ENCODE data around the gene CPSF4L.
"Not testable (repeated sequence)": the region's sequence is repeated elsewhere in the genome, so short reads cannot be mapped to it uniquely, and the experiment has no call there.

The CPSF4L gene

GRCh38 chr17:73261617-73261951 lies at the start of gene CPSF4L:
CPSF4L (minus strand) TSS chr17:73261880; CDS start chr17:73261818, 62 bp downstream.
- DNase-seq, result no peak

- no peak for DNase-seq
Observed at GRCh38 chr17:73311428-73311780, 49.7 kb upstream of the CPSF4L start.

DNA sequence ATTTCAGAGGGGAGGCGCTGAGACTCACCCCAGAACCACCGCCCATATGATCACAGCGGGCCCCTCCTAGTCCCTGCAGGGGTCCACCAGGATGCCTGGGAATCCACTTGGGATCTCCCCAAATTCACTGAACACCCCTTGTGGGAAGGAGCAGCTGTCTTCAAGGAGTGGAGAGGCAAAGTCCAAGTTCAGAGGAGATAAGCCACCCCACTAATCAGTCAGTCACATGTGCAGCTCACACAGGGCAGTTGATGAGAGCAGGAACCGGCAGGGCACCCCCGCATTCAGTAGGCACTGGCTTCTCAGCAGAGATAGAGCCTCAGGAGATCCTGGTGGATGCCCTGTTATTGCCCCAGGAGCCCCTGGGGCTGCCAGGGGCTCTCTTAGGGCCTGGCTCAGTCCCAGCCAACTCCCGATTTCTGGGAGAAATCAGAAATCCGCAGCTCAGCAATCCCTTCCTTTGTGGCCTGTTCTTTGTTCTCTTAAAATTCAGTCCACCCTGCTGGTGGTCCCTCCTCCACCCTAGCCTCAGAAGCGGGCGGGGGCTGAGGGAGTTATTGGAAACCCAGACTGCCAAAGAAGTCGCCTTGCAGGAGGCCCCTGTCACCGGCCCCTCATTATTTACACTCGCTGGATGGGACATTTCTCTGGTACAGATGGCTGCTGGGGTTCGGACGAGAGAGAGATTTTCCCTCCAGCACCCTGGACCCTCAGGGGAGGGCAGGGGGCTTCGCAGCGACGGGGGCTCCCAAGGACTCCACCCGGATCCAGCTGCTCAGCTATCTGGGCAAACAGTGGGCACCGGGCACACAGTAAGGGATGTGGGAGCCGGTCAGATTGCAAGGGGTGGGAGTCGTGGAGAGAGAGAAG lies 48.3 kb upstream of the CPSF4L start:
- DNase-seq, result no peak

GRCh38 chr17:73308959-73309358 lies 47.3 kb upstream of the CPSF4L start:
- DNase-seq, result not testable (repeated sequence)

DNA sequence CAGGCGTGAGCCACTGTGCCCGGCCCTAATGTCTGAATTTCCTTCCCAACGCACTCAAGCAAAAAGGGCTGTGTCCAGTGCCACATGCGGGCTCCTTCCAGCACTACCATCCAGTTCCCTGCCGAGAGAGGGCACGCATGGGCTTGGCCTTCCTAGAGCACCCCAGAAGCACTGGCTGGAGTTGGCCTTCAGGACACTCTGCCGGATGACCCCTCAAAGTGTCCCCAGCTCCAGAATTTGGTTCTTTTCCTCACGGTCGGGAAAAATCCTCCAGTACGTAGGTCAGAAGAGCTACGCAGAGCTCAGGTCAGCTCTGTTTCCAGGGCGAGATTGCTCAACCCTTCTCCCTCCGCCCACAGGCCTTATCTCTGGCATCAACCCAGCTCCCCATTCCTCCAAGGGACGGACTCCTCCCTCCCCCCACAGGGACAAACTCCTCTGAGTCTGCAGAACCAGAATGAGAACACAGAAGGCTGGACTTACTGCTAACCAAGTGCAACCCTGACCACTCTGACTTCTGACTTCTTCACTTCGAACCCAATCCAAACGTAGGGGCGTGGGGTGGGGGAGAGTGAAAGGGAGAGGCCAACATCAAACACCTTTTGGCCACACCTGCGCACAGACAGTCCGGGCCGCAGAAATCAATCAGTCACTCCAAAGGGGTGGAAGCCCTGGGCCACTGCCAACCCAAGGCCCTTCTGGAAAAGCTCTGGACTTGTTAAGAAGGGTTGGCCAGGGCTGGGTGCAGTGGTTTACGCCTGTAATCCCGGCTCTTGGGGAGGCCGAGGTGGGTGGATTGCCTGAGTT lies 46.5 kb upstream of the CPSF4L start:
- DNase-seq, result no peak

GRCh38 chr17:73307130-73307529 lies 45.5 kb upstream of the CPSF4L start:
- DNase-seq, result no peak

- DNase-seq, result no peak
Observed at GRCh38 chr17:73305845-73306836, 44.5 kb upstream of the CPSF4L start.

GRCh38 chr17:73304971-73305812 lies 43.5 kb upstream of the CPSF4L start:
- peak; percentile 73 to 88 for DNase-seq

DNA sequence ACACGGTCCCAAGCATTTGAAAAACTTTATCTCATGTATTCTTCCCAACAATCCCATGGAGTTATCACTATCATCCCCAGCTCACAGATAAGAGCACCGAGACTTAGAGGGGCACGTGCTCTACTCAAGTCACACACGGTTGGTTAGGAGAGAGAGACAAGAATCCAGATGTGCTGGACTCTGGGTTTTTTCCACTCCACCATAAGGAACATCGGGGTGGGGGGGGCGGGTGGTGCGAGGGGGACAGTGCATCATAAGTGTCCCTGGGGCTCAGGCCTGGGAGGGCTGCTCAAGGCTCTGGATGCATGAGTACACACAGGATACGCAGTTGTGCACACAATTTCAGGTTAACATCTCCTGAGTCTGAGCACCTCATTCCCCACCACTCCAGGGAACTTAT lies 42.8 kb upstream of the CPSF4L start:
- DNase-seq, result no peak

- no peak for DNase-seq
Observed at GRCh38 chr17:73302189-73302588, 40.5 kb upstream of the CPSF4L start.

DNA sequence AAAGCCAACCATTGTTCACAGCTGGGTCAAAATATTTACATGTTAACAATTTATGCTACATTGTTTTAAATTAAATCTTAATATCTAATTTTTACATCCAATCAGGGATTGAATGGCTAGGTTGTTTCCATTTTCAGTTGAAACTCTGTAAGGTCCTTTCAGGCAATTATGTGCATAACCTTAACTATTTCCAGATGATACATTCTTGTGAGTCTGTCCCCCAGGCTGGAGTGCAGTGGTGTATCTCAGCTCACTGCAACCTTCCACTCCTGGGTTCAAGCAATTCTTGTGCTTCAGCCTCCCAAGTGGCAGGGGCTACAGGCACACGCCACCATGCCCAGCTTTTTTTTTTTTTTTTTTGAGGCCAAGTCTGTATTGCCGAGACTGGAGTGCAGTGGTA lies 39.7 kb upstream of the CPSF4L start:
- no peak for DNase-seq

- DNase-seq, result no peak
Observed at GRCh38 chr17:73300392-73300791, 38.7 kb upstream of the CPSF4L start.

DNA sequence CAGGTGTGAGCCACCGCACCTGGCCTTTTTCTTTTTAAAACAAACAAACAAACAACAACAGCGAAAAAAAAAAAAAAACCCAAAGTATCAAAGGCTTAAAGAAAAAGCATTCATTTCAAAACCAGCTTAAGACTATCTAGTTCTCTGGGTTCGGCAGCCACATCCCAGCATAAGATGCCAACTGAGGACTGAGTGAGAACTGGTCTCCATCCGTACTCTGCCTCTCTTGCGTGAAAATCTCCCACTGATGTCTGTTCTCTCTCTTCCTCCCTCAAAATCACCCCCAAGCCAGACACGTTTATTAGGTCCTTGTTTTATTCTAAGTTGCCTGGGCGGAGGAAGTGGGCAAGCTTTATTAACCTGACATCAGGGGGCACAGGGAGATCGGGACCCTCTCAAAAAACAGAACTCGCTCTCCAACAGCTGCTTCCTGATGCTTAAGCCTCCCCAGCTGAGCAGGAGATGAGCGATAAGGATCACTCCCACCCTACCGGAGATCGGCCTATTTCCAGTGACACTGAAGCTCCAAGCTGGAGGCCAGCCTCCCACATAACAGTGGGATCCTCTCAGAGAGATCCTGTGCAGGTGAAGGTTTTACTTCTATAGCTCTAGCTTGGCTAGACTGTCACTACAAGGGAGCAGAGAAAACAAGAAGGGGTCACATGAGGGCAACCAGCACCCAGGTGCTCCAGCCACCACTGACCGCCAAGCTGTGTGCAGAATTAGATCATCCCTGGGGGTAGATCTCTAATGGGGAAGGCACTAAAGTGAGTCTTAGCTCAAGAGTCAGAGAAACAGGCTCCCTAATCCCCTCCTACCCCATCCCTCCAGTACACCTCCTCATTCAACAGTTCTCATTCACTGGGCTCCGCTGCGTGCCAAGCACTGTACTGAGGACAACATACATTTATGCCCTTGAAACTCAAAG lies 36.5 kb upstream of the CPSF4L start:
- DNase-seq, result no peak

- DNase-seq, result peak; percentile 23 to 48
Observed at GRCh38 chr17:73293480-73293911, 31.8 kb upstream of the CPSF4L start.

GRCh38 chr17:73293031-73293430 lies 31.4 kb upstream of the CPSF4L start:
- no peak for DNase-seq

- DNase-seq, result peak; percentile 28 to 68
Observed at GRCh38 chr17:73292031-73292531, 30.4 kb upstream of the CPSF4L start.

GRCh38 chr17:73291260-73291801 lies 29.7 kb upstream of the CPSF4L start:
- peak in 1 of 2 experiments; percentile 73 for DNase-seq

DNA sequence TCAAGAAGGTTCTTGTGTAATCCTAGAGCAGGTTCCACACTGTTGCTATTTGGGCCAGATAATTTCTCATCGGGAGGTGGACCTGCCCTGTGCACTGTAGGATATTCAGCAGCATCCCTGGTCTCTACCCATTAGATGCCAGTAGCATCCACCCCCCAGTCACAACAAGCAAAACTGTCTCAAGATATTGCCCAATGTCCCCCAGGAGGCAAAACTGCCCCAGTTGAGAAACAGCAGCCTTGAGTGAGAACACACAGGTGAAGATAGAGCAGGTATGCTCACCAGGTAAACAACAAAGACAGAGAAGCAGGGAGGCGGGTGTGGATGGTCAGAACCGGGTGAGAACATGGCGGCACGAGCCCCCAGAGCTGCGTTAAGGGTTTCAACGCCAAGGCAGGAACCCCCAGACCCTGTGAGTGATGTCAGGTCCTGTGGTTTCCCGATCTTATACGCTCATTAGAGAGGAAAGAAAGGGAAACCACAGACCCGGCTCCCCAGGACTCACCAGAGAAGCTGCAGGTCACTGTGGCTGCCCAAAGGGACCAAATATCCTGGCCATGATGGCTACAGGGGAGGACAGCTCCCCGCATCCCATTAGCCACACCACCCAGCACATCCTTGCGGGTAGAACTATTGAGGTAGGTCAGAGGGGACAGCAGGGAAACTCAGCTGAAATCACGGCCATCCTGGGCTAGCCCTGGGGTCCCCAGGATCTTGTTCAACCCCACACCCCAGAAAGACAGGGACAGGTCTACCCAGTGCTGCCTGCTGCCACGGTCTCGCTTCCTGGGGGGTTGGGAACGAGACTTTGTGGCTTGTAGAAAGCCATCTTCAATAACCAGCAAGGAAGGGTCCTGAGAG lies 28.9 kb upstream of the CPSF4L start:
- DNase-seq, result no peak
